Uterus (tissue), 4 donors: ENCODE results near the gene DNAAF2. TPM values are rescaled to one million over a fixed set of nuclear protein-coding genes. Genes with fewer than 3 reads are reported as not detected.

Experiments used
- DNase-seq, 2 donors: peaks; one replicate each; pipeline ENCODE4 v3.0.0-alpha.2; 2019 to 2020
- H3K27ac ChIP-seq, 2 donors: fragments of 200-600 bp; sonication (generic); 1 replicate in 1 of 2; 2 replicates in 1 of 2; pipeline ENCODE4 v1.5.1; 2016 to 2018
- H3K27me3 ChIP-seq, 2 donors: fragments of 200-600 bp; sonication (generic); one replicate each; pipeline ENCODE4 v1.5.1; 2018 to 2019; ENCODE audit warnings: control low read depth in 1 of 2
- H3K36me3 ChIP-seq, 2 donors: fragments of 200-600 bp; sonication (generic); one replicate each; pipeline ENCODE4 v1.5.1; 2019; ENCODE audit warnings: control low read depth in 1 of 2
- H3K4me1 ChIP-seq, 2 donors: fragments of 200-600 bp; sonication (generic); one replicate each; pipeline ENCODE4 v1.5.1; 2018 to 2019; ENCODE audit warnings: control low read depth in 1 of 2
- H3K4me3 ChIP-seq, 2 donors: fragments of 200-600 bp; sonication (generic); 1 replicate in 1 of 2; 2 replicates in 1 of 2; pipeline ENCODE4 v1.5.1; 2018 to 2019; ENCODE audit warnings: mild to moderate bottlenecking in 1 of 2
- H3K9me3 ChIP-seq, 2 donors: fragments of 200-600 bp; sonication (generic); one replicate each; pipeline ENCODE4 v1.5.1; 2019; ENCODE audit warnings: control low read depth in 1 of 2
- POLR2A ChIP-seq, 2 donors: fragments of 450-650 bp; IDR thresholded peaks; one replicate each; pipeline ENCODE4 v1.6.1; 2016; ENCODE audit warnings: antibody characterized with exemption in 2 of 2, mild to moderate bottlenecking in 1 of 2, moderate library complexity in 1 of 2
- intact Hi-C: fragments of 100-400 bp; cut with DNase I; formaldehyde crosslinking; loops from one replicate; pipeline ENCODE4 v1.15.1; 2023; ENCODE audit warnings: low total_unique reads
- total RNA-seq, 4 donors: library from RNA; depleted of rRNA in 3 of 4; stranded (reverse); fragments of >200 nt in 3 of 4; gene quantifications; one replicate each; pipeline versions ENCODE4 v1.1.0 to v1.2.4, GENCODE V29; 2014 to 2023
- TF ChIP-seq, protein P1 (sequence below), 4 experiments: fragments of 200-600 bp in 2 of 4; fragments of 450-650 bp in 2 of 4; sonication (generic) in 2 of 4; IDR thresholded peaks; one replicate each; pipeline ENCODE4 v1.5.1; 2016 to 2019; ENCODE audit warnings: antibody characterized with exemption in 4 of 4, mild to moderate bottlenecking in 2 of 4, moderate library complexity in 1 of 4
- donor health status: DM: yes; HTN: yes; CAD: no.

DNAAF2 gene
- total RNA-seq, 4 donors from 2014 or later = 3.8 to 18.9 (median 8.8) TPM

DNA sequence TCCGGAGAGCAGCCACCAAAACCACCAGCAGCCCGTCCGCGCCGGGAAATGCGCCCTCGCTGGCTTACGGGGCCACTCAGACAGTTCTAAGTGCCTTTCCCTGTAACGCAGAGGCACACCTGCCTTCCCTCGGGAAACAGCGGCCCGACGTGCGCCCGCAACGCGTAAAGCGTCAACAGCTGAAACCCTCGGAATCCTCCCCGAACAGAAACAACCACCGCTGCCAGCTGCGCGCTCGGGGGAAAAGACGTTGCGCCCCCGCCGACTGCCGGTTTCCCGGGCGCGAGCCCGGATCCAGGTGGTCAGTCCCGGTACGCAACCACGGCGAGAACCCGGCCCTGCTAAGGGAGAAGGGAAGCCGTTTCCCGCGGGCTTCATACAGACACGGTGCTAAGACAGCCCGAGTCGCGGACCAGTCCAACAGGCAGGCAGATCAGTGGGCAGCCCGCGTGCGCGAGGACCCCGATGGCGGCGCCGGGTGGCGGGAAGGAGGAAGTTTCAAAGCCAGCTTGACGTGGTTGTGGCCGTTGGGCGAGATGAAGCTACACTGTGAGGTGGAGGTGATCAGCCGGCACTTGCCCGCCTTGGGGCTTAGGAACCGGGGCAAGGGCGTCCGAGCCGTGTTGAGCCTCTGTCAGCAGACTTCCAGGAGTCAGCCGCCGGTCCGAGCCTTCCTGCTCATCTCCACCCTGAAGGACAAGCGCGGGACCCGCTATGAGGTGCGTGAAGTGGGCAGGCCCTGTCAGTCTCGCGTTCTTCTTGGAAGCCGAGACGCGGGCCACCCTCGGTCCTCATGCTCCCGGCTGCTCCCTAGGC is 36.4 kb downstream of the DNAAF2 start, which contains the start of gene LRR1:
LRR1 (plus strand) TSS at position 456 of the 816 bp plus-strand sequence; CDS start at position 537, 81 bp downstream.
- H3K9me3 ChIP-seq = no peaks in the 10 kb centered on the region
- peak within 1 kb of the TSS; percentile 72 to 85 for H3K4me3 ChIP-seq
- peaks cover 0 to 4% of the 10 kb centered on the region in 2 donors for H3K4me1 ChIP-seq
- TF ChIP-seq, protein P1, sequence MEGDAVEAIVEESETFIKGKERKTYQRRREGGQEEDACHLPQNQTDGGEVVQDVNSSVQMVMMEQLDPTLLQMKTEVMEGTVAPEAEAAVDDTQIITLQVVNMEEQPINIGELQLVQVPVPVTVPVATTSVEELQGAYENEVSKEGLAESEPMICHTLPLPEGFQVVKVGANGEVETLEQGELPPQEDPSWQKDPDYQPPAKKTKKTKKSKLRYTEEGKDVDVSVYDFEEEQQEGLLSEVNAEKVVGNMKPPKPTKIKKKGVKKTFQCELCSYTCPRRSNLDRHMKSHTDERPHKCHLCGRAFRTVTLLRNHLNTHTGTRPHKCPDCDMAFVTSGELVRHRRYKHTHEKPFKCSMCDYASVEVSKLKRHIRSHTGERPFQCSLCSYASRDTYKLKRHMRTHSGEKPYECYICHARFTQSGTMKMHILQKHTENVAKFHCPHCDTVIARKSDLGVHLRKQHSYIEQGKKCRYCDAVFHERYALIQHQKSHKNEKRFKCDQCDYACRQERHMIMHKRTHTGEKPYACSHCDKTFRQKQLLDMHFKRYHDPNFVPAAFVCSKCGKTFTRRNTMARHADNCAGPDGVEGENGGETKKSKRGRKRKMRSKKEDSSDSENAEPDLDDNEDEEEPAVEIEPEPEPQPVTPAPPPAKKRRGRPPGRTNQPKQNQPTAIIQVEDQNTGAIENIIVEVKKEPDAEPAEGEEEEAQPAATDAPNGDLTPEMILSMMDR (IDR thresholded peaks at IDR 0.05) = peak in 1 of 4 experiments; percentile 25
- peak in 1 of 2 donors; percentile 49 for TF ChIP-seq POLR2A (IDR thresholded peaks at IDR 0.05)
- intact Hi-C loops = no loop called here
- no peaks in the 10 kb centered on the region for H3K36me3 ChIP-seq
- no peaks in the 10 kb centered on the region for H3K27me3 ChIP-seq
- DNase-seq = peak; percentile 72 to 85
- peak within 1 kb of the TSS; percentile 93 to 97 for H3K27ac ChIP-seq

DNA sequence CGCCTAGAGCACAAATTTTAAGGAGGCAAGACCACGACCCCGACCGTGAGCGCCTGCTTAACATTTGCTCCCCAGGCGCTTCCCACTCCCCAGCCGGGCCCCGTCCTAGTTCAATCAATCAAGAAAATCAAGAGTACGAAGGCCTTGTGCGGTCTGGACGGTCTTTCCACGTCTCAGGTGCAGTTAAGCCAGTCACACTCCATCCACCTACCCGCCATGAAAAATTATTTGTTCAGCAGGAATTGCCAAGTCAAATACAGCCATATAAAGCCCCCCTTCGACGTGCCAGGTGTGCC is 36.9 kb downstream of the DNAAF2 start:
- no peak for TF ChIP-seq POLR2A (IDR thresholded peaks at IDR 0.05)
- TF ChIP-seq, protein P1 (IDR thresholded peaks at IDR 0.05) = no peak
- Histone ChIP-seq H3K4me1 (peaks cover 0 to 4% of the 10 kb centered on the region in 2 donors), H3K4me3 (peak overlapping the region; percentile 72 to 85), H3K9me3 (no peaks in the 10 kb centered on the region), H3K27ac (peak overlapping the region; percentile 93 to 97), H3K36me3 (no peaks in the 10 kb centered on the region), H3K27me3 (no peaks in the 10 kb centered on the region)
- DNase-seq = peak in 1 of 2 donors; percentile 18
- intact Hi-C loops = no loop called here

- H3K27ac ChIP-seq = no peak overlapping the region
- no peaks in the 10 kb centered on the region for H3K27me3 ChIP-seq
- TF ChIP-seq, protein P1 (IDR thresholded peaks at IDR 0.05) = no peak
- TF ChIP-seq POLR2A (IDR thresholded peaks at IDR 0.05) = no peak
- H3K36me3 ChIP-seq = no peaks in the 10 kb centered on the region
- no peak overlapping the region for H3K4me3 ChIP-seq
- DNase-seq = no peak
- H3K9me3 ChIP-seq = no peaks in the 10 kb centered on the region
- peaks cover 0 to 4% of the 10 kb centered on the region in 2 donors for H3K4me1 ChIP-seq
- intact Hi-C loops = no loop called here
Measured at GRCh38 chr14:49594347-49595091, 40.5 kb downstream of the DNAAF2 start.

- Histone ChIP-seq H3K27me3 (no peaks in the 10 kb centered on the region), H3K36me3 (no peaks in the 10 kb centered on the region), H3K27ac (no peak overlapping the region), H3K9me3 (no peaks in the 10 kb centered on the region), H3K4me3 (no peak overlapping the region), H3K4me1 (peaks cover 0 to 4% of the 10 kb centered on the region in 2 donors)
- no peak for DNase-seq
- TF ChIP-seq, protein P1 (IDR thresholded peaks at IDR 0.05) = no peak
- TF ChIP-seq POLR2A (IDR thresholded peaks at IDR 0.05) = no peak
- intact Hi-C loops = no loop called here
Measured at GRCh38 chr14:49593016-49593415, 42.0 kb downstream of the DNAAF2 start.

- Histone ChIP-seq H3K27ac (no peak overlapping the region), H3K9me3 (no peaks in the 10 kb centered on the region), H3K4me1 (peaks cover 0 to 4% of the 10 kb centered on the region in 2 donors), H3K36me3 (no peaks in the 10 kb centered on the region), H3K4me3 (no peak overlapping the region), H3K27me3 (no peaks in the 10 kb centered on the region)
- TF ChIP-seq, protein P1 (IDR thresholded peaks at IDR 0.05) = no peak
- no peak for TF ChIP-seq POLR2A (IDR thresholded peaks at IDR 0.05)
- intact Hi-C loops = no loop called here
- DNase-seq = no peak
Measured at GRCh38 chr14:49589387-49589786, 45.7 kb downstream of the DNAAF2 start.
